IPS-NIHi7 (cell line): ENCODE results near the gene ZNF211.

Experiments
- DNase-seq: peaks from one replicate; pipeline ENCODE4 v3.0.0; 2012; ENCODE audit warnings: mixed read lengths; ENCODE audit errors: extremely low spot score

Gene ZNF211

GRCh38 chr19:57632987-57633831 is at the start of gene ZNF211:
Gene ZNF211 (plus strand): TSS chr19:57633168. CDS start chr19:57633347, 179 bp downstream.
- peak; percentile 98 for DNase-seq

- peak; percentile 99 for DNase-seq
Measured at GRCh38 chr19:57583521-57584416, 49.2 kb upstream of the ZNF211 start, which contains the start of gene ZIK1. Gene ZIK1 (plus strand): TSS chr19:57584145. CDS start chr19:57584357, 212 bp downstream.

DNA sequence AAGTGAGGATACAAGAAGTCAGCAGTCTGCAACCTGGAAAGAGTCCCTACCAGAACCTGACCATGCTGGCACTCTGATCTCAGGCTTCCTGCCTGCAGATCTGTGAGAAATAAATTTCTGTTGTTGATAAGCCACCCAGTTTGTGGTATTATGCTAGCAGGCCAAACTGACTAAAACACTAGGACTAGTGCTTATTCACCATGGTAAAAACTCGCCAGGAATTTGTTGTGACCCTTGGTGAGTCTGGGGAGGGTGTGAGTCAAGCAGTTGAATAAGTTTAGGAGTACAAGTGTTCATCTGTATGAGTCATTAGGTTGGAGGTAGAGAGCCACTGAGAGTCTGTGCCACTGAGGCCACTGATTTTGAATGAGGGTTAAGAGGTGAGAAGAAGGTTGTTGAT is 45.4 kb upstream of the ZNF211 start:
- DNase-seq = no peak

DNA sequence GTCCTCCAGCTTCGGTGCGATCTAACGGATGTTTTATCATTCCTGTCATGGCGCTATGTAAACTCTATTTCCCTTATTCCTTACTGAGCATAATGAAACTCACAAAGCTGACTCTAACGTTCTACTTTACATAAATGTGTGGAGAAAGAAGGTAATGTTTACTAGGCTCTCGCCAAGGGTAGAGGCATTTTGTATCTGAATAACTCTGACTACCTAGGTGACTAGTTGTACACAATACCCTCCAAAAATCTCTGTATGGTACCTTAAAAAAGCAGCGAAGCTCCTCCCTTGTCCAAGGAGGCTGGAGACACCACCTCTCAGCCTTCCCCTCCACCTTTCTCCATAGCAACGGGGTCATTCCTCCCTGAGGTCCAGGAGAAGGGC is 33.6 kb upstream of the ZNF211 start:
- DNase-seq = no peak

DNA sequence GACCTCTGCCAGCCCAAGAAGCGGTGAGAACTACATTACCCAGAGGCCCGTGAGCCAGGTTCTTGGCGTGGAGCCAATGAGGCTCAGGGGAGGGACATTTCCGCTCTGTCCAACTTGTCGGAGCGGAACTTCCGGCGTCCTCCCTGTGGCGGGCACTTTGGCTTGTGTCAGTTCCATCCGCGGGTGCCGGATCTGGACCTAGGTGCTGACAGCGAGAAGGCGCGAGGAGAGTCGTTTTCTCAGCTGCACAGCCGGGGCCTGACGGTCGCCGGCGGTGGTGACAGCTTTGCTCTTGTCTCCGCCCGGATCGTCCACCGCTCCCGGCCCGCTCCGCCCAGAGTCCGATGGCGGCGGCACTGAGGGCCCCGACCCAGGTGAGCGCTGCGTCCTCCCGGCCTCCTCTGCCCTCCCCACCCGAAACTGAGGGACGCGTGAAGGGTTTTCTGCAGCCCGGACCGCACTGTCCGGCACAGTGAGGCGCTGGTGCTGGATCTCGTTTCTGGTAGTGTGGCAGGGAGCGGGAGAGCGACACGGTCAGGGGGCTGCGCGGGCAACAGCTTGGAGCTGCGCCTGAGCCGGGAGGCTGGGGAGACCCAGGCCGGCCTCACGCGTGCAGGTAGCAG is 33.1 kb upstream of the ZNF211 start, which contains the start of gene ZNF530:
TSS of gene ZNF530 (plus strand) at position 125 of the 623 bp plus-strand sequence. CDS start 4,461 bp downstream, outside the sequence.
- peak; percentile 96 for DNase-seq

GRCh38 chr19:57606931-57607330 is 26.0 kb upstream of the ZNF211 start:
- no peak for DNase-seq

DNA sequence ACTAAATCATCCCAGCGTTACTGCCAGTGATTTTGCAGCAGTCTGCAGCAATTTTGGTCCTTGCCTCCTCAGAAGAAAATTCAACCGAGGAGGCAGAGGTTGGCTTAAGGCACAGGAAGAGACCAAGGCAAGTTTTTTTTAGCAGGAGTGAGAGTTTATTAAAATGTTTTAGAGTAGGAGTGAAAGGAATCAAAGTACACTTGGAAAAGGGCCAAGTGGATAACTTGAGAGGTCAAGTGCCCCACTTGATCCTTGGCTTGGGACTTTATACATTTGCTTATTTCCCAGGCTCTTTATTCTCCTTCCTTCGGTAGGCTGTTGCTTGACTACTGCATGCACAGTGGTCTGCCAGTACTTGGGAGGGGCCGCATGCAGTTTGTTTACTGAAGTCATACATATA is 21.9 kb upstream of the ZNF211 start:
- DNase-seq = no peak

- DNase-seq = peak; percentile 97
Measured at GRCh38 chr19:57613941-57614743, 18.8 kb upstream of the ZNF211 start, which contains the start of gene ZNF134. Gene ZNF134 (plus strand): TSS chr19:57614242. CDS start chr19:57619469, 5,227 bp downstream.

DNA sequence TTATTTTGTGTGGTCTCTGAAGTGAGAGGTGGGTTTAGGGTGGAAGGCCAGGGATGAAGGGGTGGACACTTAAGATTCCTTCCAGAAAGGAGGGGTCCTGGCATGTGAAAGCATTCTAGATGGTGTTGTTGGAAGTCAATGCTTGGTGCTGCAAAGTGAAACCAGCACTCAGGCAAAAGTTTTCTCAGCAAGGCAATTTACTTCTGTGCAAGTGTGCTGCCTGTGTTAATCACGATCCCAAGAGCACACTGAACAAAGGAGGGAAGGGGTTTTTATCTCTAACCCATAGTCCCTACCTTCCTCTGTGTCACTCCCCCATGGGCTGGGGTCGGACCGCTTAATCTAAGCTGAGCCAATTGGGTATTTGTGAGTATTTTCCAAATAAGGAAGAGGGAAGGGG is 17.6 kb upstream of the ZNF211 start:
- DNase-seq = no peak

DNA sequence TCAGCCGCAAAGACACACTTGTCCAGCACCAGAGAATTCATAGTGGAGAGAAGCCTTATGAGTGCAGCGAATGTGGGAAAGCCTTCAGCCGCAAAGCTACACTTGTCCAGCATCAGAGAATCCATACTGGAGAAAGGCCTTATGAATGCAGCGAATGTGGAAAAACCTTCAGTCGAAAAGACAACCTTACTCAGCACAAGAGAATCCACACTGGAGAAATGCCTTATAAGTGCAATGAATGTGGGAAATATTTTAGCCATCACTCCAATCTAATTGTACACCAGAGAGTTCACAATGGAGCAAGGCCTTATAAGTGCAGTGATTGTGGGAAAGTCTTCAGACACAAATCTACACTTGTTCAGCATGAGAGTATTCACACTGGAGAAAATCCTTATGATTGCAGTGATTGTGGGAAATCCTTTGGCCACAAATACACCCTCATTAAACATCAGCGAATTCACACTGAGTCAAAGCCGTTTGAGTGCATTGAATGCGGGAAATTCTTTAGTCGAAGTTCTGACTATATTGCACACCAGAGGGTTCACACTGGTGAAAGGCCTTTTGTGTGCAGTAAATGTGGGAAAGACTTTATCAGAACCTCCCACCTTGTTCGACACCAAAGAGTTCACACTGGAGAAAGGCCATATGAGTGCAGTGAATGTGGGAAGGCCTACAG is 12.2 kb upstream of the ZNF211 start:
- DNase-seq = no peak

DNA sequence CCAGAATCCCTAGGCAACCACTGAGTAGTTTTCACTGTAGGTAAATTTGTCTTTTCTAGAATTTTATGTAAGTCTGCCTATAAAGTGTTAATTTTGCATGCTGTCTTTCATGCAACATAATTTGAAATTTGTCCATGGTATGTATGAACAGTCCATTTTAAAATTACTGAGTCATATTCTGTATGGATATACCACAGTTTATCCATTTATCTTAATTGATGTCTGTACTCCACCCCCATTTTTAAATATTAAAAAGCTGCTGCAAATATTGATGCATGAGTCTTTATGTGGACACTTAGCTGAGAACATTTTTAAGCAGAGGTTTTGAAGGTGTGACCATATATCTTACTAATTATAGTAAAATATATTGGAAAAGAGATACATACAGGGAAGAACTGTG is 9.9 kb upstream of the ZNF211 start:
- no peak for DNase-seq

DNA sequence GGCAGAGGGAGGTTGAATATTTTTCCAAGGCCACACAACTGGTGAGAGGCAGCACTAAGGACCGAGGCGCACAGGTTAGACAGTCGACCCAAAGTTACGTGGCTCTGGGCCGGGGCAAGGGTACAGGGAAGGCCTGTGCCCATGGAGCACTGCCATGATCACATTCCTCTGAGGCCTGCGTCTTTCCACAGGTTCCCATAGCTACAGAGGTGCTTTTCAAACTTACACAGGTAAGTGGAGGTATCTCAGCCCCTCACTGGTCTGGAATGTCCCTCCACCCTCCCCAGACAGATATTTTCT is 814 bp downstream of the ZNF211 start:
- DNase-seq = no peak

- no peak for DNase-seq
Measured at GRCh38 chr19:57637379-57637778, 4.4 kb downstream of the ZNF211 start.

DNA sequence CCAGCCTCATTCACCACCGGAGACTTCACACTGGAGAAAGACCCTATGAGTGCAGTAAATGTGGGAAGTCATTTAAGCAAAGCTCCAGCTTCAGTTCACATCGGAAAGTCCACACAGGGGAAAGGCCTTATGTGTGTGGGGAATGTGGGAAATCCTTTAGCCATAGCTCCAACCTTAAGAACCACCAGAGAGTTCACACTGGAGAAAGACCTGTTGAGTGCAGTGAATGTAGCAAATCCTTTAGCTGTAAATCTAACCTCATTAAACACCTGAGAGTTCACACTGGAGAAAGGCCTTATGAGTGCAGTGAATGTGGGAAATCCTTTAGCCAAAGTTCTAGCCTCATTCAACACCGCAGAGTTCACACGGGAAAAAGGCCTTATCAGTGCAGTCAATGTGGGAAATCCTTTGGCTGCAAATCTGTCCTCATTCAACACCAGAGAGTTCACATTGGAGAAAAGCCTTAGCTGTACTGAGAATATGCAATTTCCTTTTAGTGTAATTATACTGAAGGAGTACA is 8.8 kb downstream of the ZNF211 start:
- no peak for DNase-seq

DNA sequence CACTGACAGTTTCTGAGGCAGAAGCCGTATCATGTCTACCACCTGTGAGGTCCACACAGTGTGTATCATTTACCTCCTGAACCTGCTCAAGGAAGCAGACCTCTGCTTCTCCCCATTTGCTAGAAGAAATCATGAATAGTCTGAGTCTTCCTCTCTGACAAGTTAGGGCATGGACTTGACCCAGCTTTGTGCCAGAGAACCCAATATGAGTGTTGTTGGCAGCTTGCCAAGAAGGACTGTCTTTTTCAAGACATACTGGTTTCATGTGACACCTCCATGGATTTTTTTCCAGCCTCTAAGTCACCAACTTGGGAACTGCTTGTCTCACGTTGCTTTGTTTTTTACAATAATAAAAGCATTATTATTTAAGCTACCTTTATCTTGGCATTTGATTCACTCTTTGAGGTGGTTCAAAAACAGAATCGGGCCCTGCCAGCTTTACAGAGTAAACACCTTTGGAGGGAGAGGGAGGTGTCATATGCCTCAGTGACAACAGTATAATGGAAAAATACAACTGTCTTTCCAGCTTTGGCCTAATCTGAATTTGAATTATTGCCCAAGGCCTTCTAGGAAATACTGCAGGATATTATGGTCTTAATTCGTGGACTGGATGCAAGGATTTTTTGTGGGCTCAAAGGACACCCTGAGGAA is 9.6 kb downstream of the ZNF211 start:
- no peak for DNase-seq

- DNase-seq = no peak
Measured at GRCh38 chr19:57643734-57644133, 10.8 kb downstream of the ZNF211 start.

DNA sequence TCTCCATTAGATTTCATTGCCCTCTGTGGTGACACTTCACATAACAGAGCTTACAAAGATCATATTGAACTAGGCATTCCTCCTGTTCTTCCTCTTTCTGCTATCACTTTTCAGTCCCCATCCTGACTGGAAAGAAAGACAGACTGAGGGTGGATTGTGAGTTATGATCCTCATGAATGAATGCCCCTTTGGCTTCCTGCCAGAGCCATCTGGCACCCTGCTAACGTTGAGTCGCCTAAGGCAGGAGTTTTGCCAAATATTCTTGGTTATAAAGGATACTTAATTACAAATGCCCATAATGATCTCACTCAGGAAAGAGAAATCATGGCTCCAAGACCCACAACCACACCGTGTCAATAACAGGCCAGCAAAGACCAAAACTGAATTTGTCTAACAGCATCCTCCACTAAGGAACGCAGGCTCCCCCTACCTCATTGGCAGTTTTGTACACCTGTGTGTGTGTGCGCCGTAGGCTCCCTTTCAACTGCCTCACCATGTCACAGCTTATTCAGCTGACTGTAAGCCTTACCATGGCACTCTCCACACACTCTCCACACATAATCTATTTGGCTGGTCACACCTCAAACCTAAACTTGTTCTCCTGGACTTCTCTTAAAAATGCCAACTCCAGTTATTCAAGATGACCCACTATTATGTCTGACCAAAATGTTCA is 15.5 kb downstream of the ZNF211 start:
- no peak for DNase-seq

GRCh38 chr19:57651654-57651996 is 18.7 kb downstream of the ZNF211 start:
- DNase-seq = peak; percentile 63

DNA sequence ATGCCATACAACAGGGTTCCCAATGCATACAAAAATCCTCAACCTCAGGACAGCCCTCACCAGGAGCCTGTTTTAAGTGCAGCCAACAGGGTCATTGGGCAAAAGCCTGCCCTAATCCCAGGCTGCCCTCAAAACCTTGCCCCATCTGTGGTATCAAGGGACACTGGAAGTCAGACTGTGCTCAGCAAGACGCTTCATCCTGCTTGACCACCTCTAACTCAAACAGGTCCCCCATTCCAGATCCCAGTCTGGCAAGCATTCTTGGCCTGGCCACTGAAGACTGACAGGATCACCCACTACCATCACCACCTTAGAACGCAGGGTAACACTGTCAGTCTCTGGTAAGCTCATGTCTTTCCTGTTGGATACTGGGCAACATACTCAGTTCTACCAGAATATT is 20.7 kb downstream of the ZNF211 start:
- no peak for DNase-seq
